HG03097 (cell line): ENCODE results near the gene PBLD.

Experiments used
- ATAC-seq: cut with Tn5 transposase; IDR thresholded peaks from one replicate; pipeline ENCODE4 v1.9.1; 2021; ENCODE audit not compliant: unreplicated experiment, low FRiP score

Gene PBLD

GRCh38 chr10:68239069-68239468, 93.7 kb downstream of the PBLD start:
- ATAC-seq: no peak

- ATAC-seq: no peak
These were observed 94.4 kb downstream of the PBLD start for GRCh38 chr10:68238371-68238770.

- no peak for ATAC-seq
These were observed 95.6 kb downstream of the PBLD start for GRCh38 chr10:68237173-68237572.

GRCh38 chr10:68235581-68235980, 97.1 kb downstream of the PBLD start:
- no peak for ATAC-seq

- ATAC-seq: no peak
These were observed 97.6 kb downstream of the PBLD start for GRCh38 chr10:68235111-68235510.

- no peak for ATAC-seq
These were observed 99.7 kb downstream of the PBLD start for GRCh38 chr10:68233046-68233445.
